ENCODE measurements around the gene COQ8B.

COQ8B gene

DNA sequence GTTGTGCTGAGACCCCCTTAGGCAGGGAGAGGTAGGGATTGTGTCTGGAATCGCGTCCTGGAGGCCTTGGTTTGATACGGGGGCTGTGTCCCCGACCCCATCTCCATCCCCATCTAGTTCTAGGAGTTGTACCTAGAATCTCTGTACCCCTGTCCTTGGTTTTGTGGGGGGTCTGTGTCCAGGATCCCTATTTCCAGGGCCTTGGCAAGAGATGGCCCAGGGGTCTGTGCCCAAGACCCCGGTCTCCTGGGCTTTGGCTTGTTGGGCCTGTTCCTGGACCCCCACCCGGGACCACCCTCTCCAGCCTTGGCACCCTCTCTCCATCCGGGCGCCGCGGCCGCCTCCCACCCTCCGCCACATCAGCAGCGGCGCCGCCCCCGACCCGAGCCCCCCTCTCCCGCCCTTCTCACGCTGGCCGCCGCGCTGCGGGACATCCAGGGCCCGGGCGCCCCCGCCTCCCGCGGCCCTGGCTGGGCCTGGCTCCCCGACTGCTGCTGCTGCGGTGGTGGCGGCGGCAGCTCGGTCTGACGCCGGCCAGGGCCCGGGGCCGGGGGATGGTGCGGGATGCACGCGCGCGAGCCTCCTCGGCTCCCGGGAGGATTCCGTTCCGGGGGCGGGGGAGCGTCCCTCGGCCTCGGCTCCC is 26.5 kb downstream of the COQ8B start, which contains the start of gene NUMBL:
NUMBL (minus strand) TSS at position 602 of the 643 bp plus-strand sequence; CDS start at position 434, 168 bp downstream.
- DNase-seq: no peak

DNA sequence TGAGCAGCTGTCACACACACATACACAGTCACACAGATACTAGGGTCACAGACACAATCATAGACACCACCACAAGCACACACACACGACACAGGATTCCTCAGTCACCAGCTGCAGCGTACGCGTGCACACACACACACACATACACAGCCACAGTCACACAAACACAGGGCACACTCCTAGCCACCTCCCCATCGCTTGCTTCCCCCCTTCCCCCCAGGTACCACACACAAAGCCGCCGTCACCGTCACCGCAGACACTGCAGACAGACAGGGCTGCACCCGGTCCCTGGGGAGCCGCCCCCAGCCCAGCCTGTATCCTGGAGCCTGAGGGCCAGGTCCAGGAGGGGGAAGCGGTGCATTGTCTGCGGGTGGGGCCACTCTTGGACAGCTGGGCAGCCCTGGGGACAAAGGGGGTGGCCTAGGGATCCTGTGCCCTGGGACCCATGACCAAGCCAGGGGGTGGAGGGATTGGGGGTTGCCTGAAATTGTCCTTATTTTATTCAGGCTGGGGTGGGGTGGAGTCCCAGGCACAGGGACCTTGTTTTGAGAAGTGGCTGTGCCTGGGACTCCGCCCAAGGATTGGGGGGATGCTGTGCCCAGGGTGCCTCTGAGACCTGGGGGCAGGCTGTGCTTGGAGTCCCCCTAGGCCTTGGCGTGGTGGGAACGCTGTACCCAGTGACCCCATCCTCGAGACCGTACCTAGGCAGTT is 27.2 kb downstream of the COQ8B start:
- DNase-seq: no peak

DNA sequence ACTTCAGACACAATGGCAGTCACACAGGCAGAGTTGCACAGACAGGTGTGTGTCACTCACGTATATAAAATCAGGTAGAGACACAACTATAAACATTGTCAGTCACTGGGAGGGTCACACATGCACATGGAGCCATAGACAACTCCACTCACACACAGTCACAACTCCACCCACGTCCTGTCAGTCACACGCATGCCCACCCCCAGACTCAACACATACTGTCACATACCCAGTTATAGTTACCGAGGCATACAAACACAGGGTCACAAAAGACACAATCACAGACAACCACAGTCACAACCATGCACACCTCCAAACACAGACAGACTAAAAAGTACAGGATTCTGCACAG is 27.7 kb downstream of the COQ8B start:
- DNase-seq: no peak

DNA sequence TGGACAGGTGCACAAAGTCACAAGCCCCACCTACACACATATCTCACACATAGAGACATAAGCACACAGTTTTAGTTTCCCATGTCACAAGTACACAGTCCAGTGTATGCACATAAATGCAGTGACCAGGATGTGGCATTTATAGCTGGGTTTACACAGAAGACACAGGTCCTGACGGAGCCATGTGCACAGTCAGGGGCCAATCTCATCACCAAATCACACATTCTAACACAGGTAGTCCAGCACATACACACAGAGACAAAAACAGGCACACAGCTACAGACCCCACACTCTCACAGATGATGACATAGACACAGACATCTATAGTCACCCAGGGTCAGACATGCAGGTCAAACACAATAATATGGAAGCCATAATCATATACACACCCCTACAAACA is 28.4 kb downstream of the COQ8B start:
- no peak for DNase-seq

DNA sequence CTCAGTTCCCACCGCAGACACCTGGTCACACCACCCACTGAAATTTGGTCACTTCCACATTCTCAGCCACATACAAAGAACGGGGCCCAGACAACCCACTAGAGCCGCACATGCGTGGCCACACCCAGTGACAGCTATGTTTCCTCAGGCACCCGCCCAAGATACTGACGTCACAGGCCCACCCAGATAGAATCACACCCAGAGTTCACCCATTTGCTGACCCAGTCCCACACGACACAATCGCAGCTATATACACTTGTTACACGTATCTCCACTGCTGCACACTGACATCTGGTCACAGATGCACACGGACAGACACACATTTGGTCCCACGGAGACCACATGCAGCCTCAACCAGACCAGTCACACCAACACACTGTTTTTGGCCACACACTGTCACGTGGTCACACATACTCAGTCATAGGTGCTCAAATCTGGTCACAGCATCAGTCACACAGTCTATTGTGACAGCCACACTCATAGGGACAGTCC is 29.1 kb downstream of the COQ8B start:
- DNase-seq: no peak

DNA sequence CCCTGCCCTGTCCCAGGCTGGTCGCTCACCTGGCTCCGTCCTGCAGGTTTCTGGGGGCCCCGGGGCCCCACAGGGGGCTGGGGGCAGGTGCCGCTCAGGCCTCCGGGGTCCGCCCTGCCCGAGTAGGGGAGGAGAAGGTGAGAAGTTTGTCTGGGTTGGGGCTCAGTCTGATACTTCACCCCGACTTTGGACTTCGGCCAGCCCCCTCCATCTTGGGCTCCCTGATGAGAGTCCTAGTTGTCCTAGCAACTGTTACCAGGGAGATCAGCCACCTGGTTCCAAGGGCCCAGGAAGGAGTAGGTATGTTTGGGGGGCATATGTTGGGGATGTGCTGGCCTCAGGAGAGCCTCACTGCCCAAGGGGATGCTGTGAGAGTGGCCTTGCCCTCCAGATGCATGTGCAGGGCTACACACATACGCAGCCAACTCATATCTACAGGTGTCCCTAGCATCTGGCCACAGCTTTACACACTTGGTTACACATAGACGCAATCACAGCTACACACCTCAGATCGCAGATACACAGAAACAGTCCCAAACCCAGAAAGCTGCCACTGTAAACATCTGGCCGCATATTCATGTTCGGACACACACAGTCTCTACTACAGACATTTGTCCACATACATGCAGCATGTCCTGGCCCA is 29.7 kb downstream of the COQ8B start:
- DNase-seq: no peak

DNA sequence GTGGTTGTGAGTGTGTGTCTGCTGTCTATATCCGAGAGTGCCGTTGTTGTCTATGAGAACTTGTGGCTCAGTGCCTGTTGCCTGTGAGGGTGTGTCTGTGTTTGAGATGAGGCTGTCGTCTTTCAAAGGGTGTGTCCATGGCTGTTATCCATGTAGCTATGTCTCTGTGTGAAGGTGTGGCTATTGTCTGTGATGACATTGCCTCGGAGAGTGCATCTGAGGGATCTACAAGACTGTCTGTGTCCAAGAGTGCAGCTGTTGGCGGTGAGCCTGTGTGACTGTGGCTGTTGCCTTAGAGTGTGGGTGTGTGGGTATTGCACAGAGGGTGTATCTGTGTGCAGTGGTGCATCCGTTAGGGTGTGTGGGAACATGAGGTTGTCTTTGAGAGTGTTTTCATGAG is 31.1 kb downstream of the COQ8B start:
- no peak for DNase-seq

DNA sequence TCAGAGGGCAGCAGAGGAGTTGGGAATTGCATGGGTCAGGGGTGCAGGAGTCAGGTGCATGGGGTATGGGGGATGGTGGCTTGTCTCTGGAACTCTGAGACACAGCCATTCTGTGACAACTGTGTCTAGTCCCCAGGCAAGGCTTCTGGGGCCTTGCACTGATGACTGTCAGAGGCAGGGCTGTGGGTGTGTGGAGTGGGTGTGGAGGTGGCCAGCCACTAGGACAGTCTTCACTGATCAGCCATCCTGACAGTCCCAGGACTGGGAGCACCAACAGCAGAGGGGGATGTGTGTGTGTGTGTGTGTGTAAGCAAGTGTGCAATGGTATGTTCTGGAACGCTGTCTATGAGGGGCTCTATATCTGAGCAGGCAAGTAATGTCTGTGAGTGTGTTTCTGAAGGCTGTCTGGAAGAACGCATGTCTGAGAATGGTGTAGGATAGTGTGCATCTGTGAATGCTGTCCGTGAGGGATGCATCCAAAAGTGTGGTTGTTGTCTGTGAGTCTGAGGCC is 31.6 kb downstream of the COQ8B start:
- no peak for DNase-seq

DNA sequence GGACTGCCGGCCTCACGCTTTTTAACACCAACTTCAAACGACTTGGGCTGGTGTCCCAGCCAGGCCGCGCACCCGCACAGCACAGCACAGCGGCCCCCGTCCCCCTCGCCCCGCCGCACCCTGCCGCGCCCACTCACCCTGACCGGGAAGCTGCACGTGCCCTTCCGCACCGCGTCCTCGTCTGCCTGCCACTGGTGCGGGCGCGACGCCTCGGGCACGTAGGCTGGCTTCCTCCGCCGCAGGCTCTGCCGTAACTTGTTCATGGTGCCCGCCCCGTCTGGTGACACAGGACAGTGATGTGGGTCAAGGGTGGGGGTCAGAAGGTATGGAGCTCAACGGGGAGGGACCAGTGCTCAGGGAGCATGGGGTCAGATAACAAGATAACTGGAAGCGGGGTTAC is 32.4 kb downstream of the COQ8B start:
- DNase-seq: no peak

DNA sequence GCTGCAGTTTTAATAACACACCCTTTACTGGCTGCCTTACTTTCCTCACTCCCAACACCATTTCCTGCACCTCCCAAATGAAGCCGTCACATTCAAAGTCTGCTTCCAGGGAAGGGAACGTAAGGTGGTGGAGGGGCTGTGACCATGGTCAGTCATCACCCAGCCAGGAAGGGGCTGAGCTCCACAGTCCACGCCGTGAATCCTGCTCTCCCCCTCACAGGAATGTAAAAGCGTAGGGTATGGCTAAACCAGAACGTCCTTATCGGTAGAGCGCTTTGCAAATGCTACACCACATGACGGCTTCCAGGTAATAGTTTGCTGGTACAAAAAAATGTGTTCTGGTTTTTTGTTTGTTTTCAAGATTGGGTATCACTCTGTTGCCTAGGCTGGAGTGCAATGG is 33.2 kb downstream of the COQ8B start:
- DNase-seq: no peak

DNA sequence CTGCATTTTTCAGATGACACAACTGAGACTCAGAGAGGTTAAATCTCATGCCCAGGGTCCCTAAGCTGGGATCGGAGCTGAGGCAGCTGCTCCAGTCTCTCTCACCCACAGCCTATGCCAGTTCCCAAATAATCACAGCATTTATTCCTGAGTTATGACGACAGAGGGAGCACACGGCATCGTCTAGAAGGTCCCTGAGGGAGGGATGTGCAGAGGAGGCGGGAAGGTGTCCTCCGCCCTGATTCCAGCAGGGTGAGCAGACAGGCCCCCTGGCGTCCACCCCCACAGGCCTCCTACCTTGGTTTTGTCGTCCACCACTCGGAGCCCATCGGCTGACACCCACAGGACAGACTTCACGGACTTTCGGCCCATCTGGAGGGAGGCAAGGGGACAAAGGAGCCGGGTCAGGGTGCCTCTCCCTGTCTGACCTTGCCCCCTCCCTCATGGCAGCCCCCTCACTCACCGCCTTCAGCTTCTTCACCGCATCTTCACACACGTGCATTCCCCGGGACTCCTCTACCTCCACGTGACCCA is 34.2 kb downstream of the COQ8B start:
- no peak for DNase-seq

DNA sequence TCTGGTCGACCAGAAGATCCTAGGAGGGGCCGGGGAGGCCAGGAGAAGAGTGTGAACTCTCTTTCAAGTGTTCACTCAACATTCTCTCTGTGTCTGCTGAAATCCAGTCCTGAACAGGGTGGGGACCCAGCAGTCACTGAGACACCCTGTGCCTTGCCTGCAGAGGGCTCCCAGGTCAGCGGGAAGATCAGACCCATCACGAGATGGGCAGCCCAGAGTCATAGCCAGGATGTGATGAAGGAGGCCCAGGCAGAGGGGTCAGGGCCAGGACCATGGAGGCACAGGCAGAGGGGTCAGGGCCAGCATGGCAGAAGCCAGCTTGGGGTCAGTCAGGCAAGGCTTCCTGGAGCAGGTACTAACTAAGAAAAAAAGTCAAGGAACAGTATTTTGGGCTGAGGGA is 35.6 kb downstream of the COQ8B start:
- no peak for DNase-seq

DNA sequence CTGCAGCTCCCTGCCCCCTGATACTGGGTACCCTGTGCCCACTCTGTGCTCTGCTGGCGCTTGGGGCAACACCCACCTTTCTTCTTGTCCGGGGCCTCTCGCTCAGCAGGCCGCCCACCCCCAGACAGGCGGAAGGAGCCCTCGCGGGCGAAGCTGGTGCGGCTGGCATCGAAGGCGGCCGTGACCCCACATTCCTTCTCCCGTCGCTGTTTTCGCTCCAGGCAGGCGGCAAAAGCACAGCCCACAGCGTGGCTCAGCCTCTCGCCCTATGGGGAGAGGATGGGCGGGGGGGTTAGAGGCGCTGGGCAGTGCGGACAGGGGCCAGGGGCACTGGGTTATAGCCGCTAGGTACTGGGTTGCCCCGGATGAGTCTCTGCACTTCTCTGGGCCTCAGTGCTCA is 39.5 kb downstream of the COQ8B start:
- no peak for DNase-seq

DNA sequence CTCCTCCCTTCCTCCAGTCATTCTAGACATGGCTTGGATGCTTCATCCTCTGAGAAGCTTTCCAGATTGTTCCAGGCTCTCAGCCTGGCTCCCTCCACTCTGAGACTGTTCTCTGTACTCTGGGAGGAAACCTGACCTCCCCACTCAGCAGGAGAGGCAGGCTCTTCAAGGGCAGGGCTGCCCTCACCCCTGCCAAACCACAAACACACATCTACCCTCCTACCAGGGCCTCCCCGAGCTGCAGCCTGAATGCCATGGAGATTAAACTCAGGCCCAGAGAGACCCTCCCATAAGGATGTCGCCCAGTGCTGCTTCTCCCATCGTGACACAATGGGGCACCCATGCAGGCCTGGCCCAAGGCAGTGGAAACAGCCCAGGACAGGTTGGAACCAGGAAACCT is 42.4 kb downstream of the COQ8B start:
- no peak for DNase-seq

DNA sequence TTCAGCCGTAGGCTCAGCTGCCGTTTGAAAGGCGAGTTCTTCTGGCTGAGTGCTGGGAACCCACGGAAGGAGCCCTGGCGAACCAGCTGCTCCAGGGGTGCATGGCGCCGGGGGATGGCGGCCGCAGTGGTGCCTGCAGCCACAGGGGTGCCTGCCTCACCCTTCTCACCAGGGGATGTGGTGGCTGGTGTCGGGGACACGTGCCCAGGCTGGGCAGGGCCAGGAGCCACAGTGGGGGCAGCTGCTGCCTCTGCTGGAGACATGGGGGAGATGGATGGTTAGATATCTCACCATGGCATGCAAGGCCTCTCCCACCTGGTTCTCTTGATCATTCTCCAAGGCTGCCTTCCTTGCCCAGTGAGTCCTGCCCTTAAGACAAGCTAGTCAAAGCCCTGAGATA is 43.3 kb downstream of the COQ8B start:
- DNase-seq: no peak

DNA sequence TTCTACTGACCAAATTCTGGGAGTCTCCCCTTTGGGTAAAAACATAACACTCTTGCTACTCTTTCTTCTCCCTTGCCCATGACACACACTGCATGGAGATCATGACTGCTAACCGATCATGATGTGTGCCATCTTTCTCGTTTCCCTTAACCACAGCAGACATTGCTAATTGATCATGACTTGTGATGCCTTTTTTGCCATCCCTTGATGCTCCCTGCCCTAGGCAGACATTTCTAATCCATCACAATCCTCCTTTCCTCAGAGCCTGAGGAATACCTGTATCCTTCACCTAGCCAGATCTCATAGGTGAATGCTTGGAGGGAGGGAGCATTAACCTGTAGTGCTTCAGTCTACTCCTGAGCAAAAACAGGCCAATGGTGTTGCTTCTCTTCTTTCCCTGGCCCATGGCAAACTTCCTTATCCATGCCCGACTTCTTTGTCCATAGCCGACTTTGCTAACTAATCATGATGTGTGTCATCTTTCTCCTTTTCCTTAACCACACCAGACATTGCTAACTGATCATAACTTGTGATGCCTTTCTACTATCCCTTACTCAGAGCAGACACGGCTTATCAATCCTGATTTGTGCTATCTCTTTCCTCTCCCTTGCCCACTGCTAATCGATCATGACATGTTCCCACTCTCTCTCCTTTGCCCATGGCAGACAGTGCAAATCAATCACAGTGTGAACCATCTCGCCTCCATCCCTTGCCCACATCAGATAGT is 44.0 kb downstream of the COQ8B start:
- no peak for DNase-seq

DNA sequence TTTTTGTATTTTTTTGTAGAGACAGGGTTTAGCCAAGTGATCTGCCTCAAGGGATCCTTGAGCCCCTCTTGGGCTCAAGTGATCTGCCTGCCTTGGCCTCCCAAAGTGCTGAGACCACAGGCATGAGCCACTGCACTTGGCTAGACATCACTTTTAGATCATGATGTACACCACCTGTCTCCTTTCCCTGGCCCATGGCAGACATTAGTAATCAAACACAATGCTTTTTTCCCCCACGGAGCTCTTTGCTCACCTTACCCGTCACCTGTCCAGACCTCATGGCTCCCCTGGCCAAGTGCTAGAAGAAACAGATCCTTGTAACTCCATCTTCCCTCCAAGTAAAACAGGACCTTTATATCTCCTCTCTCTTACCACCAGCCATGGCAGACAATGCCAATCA is 44.6 kb downstream of the COQ8B start:
- no peak for DNase-seq

DNA sequence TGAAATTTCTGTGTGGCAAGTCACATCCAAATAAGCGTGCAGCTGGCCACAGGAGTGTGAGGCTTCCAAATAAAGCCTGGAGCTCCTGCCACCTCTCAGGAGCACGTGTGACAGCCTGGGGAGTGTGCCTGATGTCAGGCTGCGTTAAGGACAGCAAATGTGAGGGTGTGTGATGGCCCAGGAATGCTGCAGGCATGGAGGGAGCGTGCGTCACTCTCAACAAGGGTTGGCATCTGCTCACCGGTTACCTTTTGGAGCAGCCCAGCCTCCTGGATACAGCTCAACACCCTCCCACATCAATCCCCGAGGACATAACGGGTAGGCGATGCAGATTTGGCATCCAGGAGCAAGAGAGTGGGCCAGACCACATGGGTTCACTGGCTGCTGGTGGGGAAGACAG is 45.3 kb downstream of the COQ8B start:
- DNase-seq: no peak

DNA sequence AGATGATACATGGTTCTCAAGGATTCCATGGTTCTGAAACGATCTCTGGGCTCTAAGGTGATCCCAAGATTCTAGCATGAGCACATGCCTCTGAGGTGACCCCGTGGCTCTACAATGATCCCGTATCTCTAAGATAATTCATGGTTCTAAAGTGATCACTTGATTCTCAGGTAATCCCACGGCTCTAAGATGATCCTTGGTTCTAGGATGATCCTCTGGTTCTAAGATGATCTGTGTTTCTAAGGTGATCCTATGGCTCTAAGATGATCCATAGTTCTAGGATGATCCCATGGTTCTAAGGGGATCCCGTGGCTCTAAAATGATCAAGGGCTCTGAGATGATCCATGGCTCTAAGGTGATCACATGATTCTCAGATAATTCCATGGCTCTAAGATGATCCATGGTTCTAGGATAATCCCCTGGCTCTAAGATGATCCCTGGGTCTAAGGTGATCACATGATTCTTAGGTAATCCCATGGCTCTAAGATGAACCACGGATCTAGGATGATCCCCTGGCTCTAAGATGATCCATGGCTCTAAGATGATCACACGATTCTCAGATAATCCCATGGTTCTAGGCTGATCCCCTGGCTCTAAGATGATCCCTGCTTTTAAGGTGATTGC is 47.6 kb downstream of the COQ8B start:
- DNase-seq: no peak

DNA sequence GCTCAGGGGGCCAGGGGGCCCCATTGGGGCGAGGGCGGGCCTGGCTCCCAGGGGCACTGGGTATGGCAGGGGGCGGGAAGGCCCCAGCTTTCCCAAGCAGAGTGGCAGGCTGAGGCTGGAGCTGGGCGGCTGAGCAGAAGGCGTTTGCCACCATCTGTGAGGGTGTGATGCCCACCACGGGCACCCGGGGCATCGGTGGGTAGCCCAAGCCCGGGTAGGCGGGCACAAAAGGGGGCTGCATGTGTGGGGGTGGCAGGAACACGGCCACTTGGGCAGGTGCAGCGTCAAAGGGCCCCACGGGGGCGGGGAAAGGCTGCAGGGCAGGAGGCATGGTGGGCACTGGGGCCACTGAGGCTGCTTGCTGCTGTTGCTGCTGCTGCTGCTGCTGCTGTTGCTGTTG is 49.1 kb downstream of the COQ8B start:
- no peak for DNase-seq

DNA sequence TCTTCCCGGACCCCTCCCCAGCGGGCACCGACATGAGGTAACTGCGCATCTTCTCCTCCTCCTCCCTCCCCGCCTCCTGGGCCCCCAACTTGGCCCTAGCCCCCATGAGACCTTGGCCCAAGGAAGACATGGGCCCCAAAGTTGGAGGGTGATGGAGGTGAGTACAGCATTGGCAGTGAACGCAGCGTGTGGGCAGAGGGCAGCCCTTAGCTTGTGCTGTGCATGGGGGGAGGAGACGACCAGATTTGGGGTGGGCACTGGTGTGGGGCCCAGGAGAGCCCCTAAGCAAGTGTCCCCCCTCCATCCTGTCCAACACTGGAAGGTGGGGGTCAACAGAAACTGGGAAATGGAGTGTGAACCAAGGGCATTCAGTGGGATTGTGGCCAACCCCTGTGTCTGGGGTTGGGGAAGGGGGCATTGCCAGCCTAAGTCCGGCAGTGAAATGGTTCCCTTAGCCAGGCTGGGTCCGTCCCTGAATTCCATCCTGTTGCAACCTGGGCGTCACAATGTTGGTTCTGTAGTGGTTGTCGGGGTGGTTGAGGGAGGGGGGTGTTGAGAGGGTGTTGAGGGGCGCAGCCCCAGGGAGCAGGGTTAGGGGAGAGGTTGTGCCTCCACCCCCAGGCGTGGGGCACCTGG is 49.8 kb downstream of the COQ8B start:
- DNase-seq: no peak

Data from activated CD8-positive, alpha-beta memory T cell treated with anti-CD3 and anti-CD28 coated beads, Interleukin-2, amount 50 U/mL, for 4 hours (primary cell).